Measurements from ENCODE around the gene AGK. TPM values are rescaled to one million over a fixed set of nuclear protein-coding genes. Genes with fewer than 3 reads are reported as not detected.

AGK gene
- total and polyA plus RNA-seq, 2 donors (not counting 1 experiment from before 2014, with no cell fraction given), result 12.8 to 26.1 TPM

DNA sequence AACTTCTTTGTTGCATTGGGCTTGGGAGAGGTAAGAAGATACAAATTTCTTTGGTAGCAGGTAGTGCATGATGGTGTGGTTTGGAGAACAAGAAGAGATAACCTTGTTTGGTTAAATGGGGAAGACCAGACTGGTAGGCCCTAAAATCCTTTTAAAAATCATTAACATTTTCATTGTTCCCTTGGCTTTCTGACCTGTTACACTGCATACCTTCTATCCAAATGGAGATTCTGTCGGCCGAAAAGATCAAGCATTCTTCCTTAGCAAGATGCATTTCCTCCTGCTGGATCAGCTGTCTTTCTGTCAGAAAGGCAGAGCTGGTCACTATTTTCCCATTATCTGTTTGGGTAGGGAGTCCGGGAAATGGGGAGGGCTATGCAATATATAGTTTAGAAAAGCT, 33.7 kb downstream of the AGK start:
- no peak overlapping the region for H3K4me2 ChIP-seq (replicated peaks; ENCODE audit: low read depth, low read length, poor library complexity, severe bottlenecking)
- 90% methylated on average over 2 of the region's 3 CpGs for WGBS (ENCODE audit: insufficient coverage)
- Mint-ChIP-seq H3K27me3 (no peaks in the 10 kb centered on the region), H3K4me3 (no peak overlapping the region), H3K27ac (no peak overlapping the region), H3K9me3 (ENCODE audit: insufficient read depth) (no peaks in the 10 kb centered on the region), H3K4me1 (no peaks in the 10 kb centered on the region)
- intact Hi-C loops (cut with micrococcal nuclease), result no loop called here
- TF ChIP-seq EZH2 (IDR thresholded peaks at IDR 0.05; ENCODE audit: borderline replicate concordance, insufficient read depth, low read depth, low read length, poor library complexity, severe bottlenecking), result no peak
- TF ChIP-seq, protein P1, sequence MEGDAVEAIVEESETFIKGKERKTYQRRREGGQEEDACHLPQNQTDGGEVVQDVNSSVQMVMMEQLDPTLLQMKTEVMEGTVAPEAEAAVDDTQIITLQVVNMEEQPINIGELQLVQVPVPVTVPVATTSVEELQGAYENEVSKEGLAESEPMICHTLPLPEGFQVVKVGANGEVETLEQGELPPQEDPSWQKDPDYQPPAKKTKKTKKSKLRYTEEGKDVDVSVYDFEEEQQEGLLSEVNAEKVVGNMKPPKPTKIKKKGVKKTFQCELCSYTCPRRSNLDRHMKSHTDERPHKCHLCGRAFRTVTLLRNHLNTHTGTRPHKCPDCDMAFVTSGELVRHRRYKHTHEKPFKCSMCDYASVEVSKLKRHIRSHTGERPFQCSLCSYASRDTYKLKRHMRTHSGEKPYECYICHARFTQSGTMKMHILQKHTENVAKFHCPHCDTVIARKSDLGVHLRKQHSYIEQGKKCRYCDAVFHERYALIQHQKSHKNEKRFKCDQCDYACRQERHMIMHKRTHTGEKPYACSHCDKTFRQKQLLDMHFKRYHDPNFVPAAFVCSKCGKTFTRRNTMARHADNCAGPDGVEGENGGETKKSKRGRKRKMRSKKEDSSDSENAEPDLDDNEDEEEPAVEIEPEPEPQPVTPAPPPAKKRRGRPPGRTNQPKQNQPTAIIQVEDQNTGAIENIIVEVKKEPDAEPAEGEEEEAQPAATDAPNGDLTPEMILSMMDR (IDR thresholded peaks at IDR 0.05), result no peak
- ATAC-seq (ENCODE audit: low read depth), result no peak
- no peaks in the 10 kb centered on the region for H4K20me1 ChIP-seq (ENCODE audit: control insufficient read depth, insufficient read depth, low read length, poor library complexity, severe bottlenecking)
- H3K4me1 ChIP-seq (ENCODE audit: control insufficient read depth in 2 of 2, insufficient read depth in 2 of 2, low read length in 2 of 2), result no peaks in the 10 kb centered on the region
- CTCF ChIA-PET, result interaction anchor here (0.9 to 1.3 kb wide), 2 partner anchors 11 to 37 kb away, joined by 3 read pairs; no protein-coding TSS in a partner anchor
- POLR2A ChIA-PET, result no interaction called here
- H3K36me3 ChIP-seq (replicated peaks in 1 of 2; ENCODE audit: control extremely low read depth in 1 of 2, control insufficient read depth in 1 of 2, extremely low read depth in 1 of 2, insufficient read depth in 2 of 2, low read length in 1 of 2), result no peaks in the 10 kb centered on the region
- DNase-seq, result no peak
- no peaks in the 10 kb centered on the region for H3K27me3 ChIP-seq (replicated peaks in 1 of 4; ENCODE audit: control extremely low read depth in 1 of 4, control insufficient read depth in 3 of 4, insufficient read depth in 4 of 4, low read length in 3 of 4)
- H3K9me3 ChIP-seq (ENCODE audit: control extremely low read depth in 1 of 3, control insufficient read depth in 2 of 3, insufficient read depth in 1 of 3, low read length in 2 of 3), result peaks cover 0 to 2% (median 0%) of the 10 kb centered on the region in 3 donors
- H3K27ac ChIP-seq (ENCODE audit: low read length in 2 of 2), result no peak overlapping the region
- no peak overlapping the region for H3K4me3 ChIP-seq (ENCODE audit: control extremely low read depth in 1 of 5, extremely low read depth in 1 of 5, insufficient read depth in 1 of 5, low read depth in 2 of 5, low read length in 4 of 5)
- no peak overlapping the region for H3K9ac ChIP-seq (ENCODE audit: low read length)
- no peaks in the 10 kb centered on the region for H3K79me2 ChIP-seq (ENCODE audit: control insufficient read depth, insufficient read depth, low read length)
- H2AFZ ChIP-seq (ENCODE audit: insufficient read depth, low read depth, low read length, poor library complexity, severe bottlenecking), result no peak overlapping the region

GRCh38 chr7:141585592-141586510, 34.6 kb downstream of the AGK start:
- Mint-ChIP-seq H3K9me3 (ENCODE audit: insufficient read depth) (no peaks in the 10 kb centered on the region), H3K4me1 (no peaks in the 10 kb centered on the region), H3K4me3 (no peak overlapping the region), H3K27me3 (no peaks in the 10 kb centered on the region), H3K27ac (no peak overlapping the region)
- intact Hi-C loops (cut with micrococcal nuclease), result no loop called here
- no peak for ATAC-seq (ENCODE audit: low read depth)
- Histone ChIP-seq H3K27me3 (replicated peaks in 1 of 4; ENCODE audit: control extremely low read depth in 1 of 4, control insufficient read depth in 3 of 4, insufficient read depth in 4 of 4, low read length in 3 of 4) (no peaks in the 10 kb centered on the region), H3K9ac (ENCODE audit: low read length) (no peak overlapping the region), H3K27ac (ENCODE audit: low read length in 2 of 2) (no peak overlapping the region), H3K4me2 (replicated peaks; ENCODE audit: low read depth, low read length, poor library complexity, severe bottlenecking) (no peak overlapping the region), H4K20me1 (ENCODE audit: control insufficient read depth, insufficient read depth, low read length, poor library complexity, severe bottlenecking) (no peaks in the 10 kb centered on the region), H3K36me3 (replicated peaks in 1 of 2; ENCODE audit: control extremely low read depth in 1 of 2, control insufficient read depth in 1 of 2, extremely low read depth in 1 of 2, insufficient read depth in 2 of 2, low read length in 1 of 2) (no peaks in the 10 kb centered on the region), H2AFZ (ENCODE audit: insufficient read depth, low read depth, low read length, poor library complexity, severe bottlenecking) (no peak overlapping the region), H3K4me1 (ENCODE audit: control insufficient read depth in 2 of 2, insufficient read depth in 2 of 2, low read length in 2 of 2) (no peaks in the 10 kb centered on the region), H3K9me3 (ENCODE audit: control extremely low read depth in 1 of 3, control insufficient read depth in 2 of 3, insufficient read depth in 1 of 3, low read length in 2 of 3) (no peaks in the 10 kb centered on the region), H3K4me3 (ENCODE audit: control extremely low read depth in 1 of 5, extremely low read depth in 1 of 5, insufficient read depth in 1 of 5, low read depth in 2 of 5, low read length in 4 of 5) (no peak overlapping the region), H3K79me2 (ENCODE audit: control insufficient read depth, insufficient read depth, low read length) (no peaks in the 10 kb centered on the region)
- WGBS (ENCODE audit: insufficient coverage), result 79% methylated on average over 3 of the region's 6 CpGs
- no peak for DNase-seq
- CTCF ChIA-PET, result interaction anchor here (0.9 to 1.3 kb wide), 2 partner anchors 12 to 38 kb away, joined by 3 read pairs; no protein-coding TSS in a partner anchor
- POLR2A ChIA-PET, result no interaction called here
- TF ChIP-seq, protein P1 (IDR thresholded peaks at IDR 0.05), result no peak
- no peak for TF ChIP-seq EZH2 (IDR thresholded peaks at IDR 0.05; ENCODE audit: borderline replicate concordance, insufficient read depth, low read depth, low read length, poor library complexity, severe bottlenecking)
